Astrocyte of the cerebellum (primary cell): ENCODE results near the gene DNAH2.

Source experiments
- DNase-seq: peaks from one replicate; pipeline ENCODE4 v3.0.0-alpha.2; 2011; ENCODE audit warnings: low read depth
- H3K4me3 ChIP-seq: 2 replicates; pipeline ENCODE4 v1.5.1; 2011; ENCODE audit warnings: mild to moderate bottlenecking, low read depth, low read length, moderate library complexity
- in situ Hi-C: cut with HindIII; loops from 2 replicates; pipeline ENCODE4 v1.10.0; 2017; ENCODE audit warnings: low sequenced_read_pairs
- TF ChIP-seq, protein P1 (sequence below): IDR thresholded peaks from 2 replicates; pipeline ENCODE4 v1.5.1; 2012; ENCODE audit warnings: low read length, low read depth, moderate library complexity, mild to moderate bottlenecking; ENCODE audit errors: missing control alignments

Gene DNAH2

DNA sequence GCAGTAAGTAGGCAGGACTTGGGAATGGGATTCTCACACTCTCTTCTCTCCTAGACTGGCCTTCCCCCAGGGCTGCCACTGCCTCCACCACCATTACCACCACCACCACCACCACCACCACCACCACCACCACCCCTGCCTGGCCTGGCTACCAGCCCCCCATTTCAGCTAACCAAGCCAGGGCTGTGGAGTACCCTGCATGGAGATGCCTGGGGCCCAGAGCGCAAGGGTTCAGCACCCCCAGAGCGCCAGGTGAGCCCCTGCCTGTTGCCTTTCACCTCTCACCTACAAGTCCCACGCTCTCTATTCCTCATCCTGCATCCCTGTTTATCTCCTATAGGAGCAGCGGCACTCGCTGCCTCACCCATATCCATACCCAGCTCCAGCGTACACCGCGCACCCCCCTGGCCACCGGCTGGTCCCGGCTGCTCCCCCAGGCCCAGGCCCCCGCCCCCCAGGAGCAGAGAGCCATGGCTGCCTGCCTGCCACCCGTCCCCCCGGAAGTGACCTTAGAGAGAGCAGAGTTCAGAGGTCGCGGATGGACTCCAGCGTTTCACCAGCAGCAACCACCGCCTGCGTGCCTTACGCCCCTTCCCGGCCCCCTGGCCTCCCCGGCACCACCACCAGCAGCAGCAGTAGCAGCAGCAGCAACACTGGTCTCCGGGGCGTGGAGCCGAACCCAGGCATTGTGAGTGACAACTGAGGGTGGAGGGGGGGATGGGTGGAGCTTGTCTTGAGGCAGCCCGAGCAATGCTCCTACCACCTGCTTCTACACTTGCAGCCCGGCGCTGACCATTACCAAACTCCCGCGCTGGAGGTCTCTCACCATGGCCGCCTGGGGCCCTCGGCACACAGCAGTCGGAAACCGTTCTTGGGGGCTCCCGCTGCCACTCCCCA, 129.5 kb downstream of the DNAH2 start:
- in situ Hi-C loops: no loop called here
- H3K4me3 ChIP-seq: no peak overlapping the region
- TF ChIP-seq, protein P1, sequence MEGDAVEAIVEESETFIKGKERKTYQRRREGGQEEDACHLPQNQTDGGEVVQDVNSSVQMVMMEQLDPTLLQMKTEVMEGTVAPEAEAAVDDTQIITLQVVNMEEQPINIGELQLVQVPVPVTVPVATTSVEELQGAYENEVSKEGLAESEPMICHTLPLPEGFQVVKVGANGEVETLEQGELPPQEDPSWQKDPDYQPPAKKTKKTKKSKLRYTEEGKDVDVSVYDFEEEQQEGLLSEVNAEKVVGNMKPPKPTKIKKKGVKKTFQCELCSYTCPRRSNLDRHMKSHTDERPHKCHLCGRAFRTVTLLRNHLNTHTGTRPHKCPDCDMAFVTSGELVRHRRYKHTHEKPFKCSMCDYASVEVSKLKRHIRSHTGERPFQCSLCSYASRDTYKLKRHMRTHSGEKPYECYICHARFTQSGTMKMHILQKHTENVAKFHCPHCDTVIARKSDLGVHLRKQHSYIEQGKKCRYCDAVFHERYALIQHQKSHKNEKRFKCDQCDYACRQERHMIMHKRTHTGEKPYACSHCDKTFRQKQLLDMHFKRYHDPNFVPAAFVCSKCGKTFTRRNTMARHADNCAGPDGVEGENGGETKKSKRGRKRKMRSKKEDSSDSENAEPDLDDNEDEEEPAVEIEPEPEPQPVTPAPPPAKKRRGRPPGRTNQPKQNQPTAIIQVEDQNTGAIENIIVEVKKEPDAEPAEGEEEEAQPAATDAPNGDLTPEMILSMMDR: no peak
- DNase-seq: no peak

DNA sequence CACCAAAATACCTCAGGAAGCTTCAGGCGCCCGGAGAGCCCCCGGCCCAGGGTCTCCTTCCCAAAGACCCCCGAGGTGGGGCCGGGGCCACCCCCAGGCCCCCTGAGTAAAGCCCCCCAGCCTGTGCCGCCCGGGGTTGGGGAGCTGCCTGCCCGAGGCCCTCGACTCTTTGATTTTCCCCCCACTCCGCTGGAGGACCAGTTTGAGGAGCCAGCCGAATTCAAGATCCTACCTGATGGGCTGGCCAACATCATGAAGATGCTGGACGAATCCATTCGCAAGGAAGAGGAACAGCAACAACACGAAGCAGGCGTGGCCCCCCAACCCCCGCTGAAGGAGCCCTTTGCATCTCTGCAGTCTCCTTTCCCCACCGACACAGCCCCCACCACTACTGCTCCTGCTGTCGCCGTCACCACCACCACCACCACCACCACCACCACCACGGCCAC, 130.6 kb downstream of the DNAH2 start:
- TF ChIP-seq, protein P1: no peak
- in situ Hi-C loops: no loop called here
- H3K4me3 ChIP-seq: no peak overlapping the region
- no peak for DNase-seq

DNA sequence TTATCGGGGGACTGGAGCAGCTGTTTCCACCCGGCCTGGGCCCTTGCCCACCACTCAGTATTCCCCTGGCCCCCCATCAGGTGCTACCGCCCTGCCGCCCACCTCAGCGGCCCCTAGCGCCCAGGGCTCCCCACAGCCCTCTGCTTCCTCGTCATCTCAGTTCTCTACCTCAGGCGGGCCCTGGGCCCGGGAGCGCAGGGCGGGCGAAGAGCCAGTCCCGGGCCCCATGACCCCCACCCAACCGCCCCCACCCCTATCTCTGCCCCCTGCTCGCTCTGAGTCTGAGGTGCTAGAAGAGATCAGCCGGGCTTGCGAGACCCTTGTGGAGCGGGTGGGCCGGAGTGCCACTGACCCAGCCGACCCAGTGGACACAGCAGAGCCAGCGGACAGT, 131.2 kb downstream of the DNAH2 start:
- TF ChIP-seq, protein P1: no peak
- DNase-seq: no peak
- in situ Hi-C loops: no loop called here
- H3K4me3 ChIP-seq: no peak overlapping the region

DNA sequence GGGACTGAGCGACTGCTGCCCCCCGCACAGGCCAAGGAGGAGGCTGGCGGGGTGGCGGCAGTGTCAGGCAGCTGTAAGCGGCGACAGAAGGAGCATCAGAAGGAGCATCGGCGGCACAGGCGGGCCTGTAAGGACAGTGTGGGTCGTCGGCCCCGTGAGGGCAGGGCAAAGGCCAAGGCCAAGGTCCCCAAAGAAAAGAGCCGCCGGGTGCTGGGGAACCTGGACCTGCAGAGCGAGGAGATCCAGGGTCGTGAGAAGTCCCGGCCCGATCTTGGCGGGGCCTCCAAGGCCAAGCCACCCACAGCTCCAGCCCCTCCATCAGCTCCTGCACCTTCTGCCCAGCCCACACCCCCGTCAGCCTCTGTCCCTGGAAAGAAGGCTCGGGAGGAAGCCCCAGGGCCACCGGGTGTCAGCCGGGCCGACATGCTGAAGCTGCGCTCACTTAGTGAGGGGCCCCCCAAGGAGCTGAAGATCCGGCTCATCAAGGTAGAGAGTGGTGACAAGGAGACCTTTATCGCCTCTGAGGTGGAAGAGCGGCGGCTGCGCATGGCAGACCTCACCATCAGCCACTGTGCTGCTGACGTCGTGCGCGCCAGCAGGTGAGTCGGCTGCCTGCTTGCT, 131.7 kb downstream of the DNAH2 start:
- TF ChIP-seq, protein P1: no peak
- in situ Hi-C loops: no loop called here
- H3K4me3 ChIP-seq: no peak overlapping the region
- DNase-seq: no peak

DNA sequence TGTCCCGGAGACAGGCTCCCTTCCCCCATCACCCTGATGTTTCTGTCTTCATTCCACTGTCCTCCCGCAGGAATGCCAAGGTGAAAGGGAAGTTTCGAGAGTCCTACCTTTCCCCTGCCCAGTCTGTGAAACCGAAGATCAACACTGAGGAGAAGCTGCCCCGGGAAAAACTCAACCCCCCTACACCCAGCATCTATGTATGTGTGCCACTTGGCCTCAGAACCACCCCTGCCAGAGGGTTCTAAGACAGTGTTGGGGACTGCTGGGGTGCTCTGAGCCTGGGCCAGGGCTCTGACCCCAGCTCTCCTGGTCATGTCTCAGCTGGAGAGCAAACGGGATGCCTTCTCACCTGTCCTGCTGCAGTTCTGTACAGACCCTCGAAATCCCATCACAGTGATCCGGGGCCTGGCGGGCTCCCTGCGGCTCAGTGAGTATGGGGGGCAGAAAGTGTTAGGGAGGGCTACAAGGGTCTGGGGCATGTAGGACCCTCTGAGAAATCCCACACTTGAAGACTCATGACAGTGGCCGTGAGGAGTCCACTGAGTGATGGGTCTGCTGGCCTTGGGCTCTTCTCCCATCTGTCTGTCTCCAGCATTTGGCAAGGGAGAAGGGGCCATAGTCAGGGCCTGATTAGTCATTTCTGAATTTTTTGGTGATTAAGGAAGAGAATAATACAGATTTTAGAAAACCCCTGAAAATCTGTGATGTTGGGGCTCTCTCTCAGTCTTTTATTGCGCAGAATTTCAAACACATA, 132.4 kb downstream of the DNAH2 start:
- H3K4me3 ChIP-seq: no peak overlapping the region
- in situ Hi-C loops: no loop called here
- TF ChIP-seq, protein P1: no peak
- DNase-seq: no peak

DNA sequence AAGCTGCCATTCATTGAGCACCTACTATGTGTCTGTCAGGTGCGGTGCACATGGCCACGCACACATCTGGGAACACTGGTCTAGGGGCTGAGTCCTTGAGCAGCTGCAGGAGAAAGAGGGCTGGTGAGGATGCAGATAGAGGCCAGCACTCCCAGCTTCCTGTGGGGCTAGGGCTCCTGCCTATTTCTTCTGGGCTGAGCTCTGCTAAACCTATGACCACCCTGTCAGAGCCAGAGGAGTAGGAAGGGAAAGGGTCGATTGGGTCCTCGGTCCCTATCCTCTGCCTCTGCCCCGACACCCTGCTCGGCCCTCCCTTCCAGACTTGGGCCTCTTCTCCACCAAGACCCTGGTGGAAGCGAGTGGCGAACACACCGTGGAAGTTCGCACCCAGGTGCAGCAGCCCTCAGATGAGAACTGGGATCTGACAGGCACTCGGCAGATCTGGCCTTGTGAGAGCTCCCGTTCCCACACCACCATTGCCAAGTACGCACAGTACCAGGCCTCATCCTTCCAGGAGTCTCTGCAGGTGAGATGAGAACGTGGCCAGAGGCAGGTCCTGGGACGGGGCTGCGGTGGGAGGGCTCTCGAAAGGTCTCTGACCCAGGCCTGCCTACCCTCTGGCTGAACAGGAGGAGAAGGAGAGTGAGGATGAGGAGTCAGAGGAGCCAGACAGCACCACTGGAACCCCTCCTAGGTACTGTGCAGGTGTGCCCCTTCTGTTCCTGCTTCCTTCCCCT, 133.3 kb downstream of the DNAH2 start:
- H3K4me3 ChIP-seq: no peak overlapping the region
- in situ Hi-C loops: no loop called here
- no peak for DNase-seq
- TF ChIP-seq, protein P1: no peak
